Heart left ventricle (tissue), 13 donors: ENCODE measurements around the gene GPR137C.

Source experiments
- CTCF ChIP-seq, 12 donors: fragments of 200-600 bp; sonication (generic) in 4 of 12; IDR thresholded peaks; one replicate each; pipeline versions ENCODE4 v1.5.0 to v1.8.0; 2018 to 2022; ENCODE audit warnings: antibody characterized with exemption in 12 of 12, mild to moderate bottlenecking in 5 of 12
- POLR2A ChIP-seq, 2 donors: fragments of 450-650 bp; IDR thresholded peaks; one replicate each; pipeline ENCODE4 v1.6.1; 2017; ENCODE audit warnings: antibody characterized with exemption in 2 of 2, mild to moderate bottlenecking in 2 of 2, moderate library complexity in 2 of 2
- donor health status: ischemic (EF 13 %, LVEDD 7.1; RV severe dilation, severe dysfunction).
- donor health status: DM: no; HTN: yes; CAD: no.
- donor health status: DM: no; HTN: no; CAD: no.
- donor health status: ischemic (EF 25% LVEDD 6.9; RV normal size, moderate dysfunction).
- donor health status: ischemic (EF 25% LVEDD 5.7; RV mildly dilated, moderate dysfunction).
- donor health status: ischemic (EF 35%, LVEDD 5.7; RV mildly dilated, moderate dysfunction).
- donor health status: nonischemic (EF 11% LVEDD 7.7; RV severe dilation, severe dysfunction).
- donor health status: DM: yes; HTN: yes; CAD: no.
- donor health status: PGD.
- donor health status: ischemic (EF 29% LVEDD 5.4; RV normal size, mild dysfunction).
- donor health status: nonischemic (EF 23%, LVEDD 6.1; RV moderate dilation, normal function).

GRCh38 chr14:52610187-52610586 lies 57.6 kb downstream of the GPR137C start:
- TF ChIP-seq CTCF (IDR thresholded peaks at IDR 0.05) = no peak
- TF ChIP-seq POLR2A (IDR thresholded peaks at IDR 0.05) = no peak
